HG03196 (cell line): Measurements from ENCODE around the gene MAS1L.

ENCODE experiments used
- ATAC-seq: cut with Tn5 transposase; IDR thresholded peaks from one replicate; pipeline ENCODE4 v1.9.1; 2021; ENCODE audit not compliant: unreplicated experiment

MAS1L gene, protein sequence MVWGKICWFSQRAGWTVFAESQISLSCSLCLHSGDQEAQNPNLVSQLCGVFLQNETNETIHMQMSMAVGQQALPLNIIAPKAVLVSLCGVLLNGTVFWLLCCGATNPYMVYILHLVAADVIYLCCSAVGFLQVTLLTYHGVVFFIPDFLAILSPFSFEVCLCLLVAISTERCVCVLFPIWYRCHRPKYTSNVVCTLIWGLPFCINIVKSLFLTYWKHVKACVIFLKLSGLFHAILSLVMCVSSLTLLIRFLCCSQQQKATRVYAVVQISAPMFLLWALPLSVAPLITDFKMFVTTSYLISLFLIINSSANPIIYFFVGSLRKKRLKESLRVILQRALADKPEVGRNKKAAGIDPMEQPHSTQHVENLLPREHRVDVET

GRCh38 chr6:29487660-29488059, at the start of gene MAS1L:
MAS1L (minus strand) TSS chr6:29487956; CDS start chr6:29487902, 54 bp downstream.
- no peak for ATAC-seq

DNA sequence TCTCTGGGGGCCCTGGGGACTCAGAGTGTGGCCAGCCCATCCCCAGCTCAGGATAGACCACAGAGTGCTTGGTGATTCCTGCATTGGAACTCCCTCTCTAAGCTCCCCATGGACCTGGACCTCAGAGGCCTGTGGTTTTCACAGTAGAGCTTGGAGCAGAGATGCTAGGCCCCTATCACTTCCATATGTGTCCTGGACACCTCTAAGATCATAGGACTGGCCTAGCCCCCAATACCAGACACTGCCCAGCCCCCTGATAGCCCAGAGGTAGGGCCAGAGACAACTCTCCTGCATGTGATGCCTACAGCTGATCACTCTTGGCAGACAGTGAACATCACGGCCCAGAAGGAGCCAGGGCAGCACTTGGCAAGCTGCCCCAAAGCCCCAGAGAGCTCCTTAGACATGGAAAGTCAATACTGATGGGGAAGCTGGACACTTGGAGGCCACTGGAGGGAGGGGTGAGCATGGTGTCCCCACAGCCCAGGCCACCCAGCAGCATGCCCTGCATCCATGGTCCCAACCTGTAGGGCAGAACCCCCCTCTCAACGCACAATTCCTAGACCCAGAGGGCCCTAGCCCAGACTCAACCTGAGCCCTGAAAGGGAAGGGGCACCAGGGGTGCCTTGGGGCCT, 44.7 kb upstream of the MAS1L start:
- ATAC-seq, result no peak

- no peak for ATAC-seq
Observed at GRCh38 chr6:29531668-29532067, 43.9 kb upstream of the MAS1L start.

GRCh38 chr6:29530671-29531310, 43.0 kb upstream of the MAS1L start:
- ATAC-seq, result no peak

DNA sequence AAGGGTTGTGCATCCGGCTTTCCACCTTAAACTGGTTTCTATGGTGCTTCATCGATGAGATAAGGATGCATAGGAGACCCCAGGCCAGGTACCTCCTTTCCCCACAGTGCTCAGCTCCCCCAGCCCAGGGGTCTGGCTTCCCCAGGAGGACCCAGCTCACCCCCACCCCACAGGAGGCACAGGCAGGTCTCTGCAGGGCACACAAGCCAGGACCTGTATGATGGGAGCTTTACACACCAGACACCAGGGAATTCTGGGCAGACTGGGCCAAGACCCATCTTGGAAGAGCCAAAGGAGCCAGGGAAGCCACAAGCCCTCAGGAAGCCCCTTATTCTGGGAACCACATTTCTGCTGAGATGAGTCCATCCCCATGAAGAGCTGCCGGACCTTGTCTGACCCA, 42.2 kb upstream of the MAS1L start:
- no peak for ATAC-seq

- ATAC-seq, result no peak
Observed at GRCh38 chr6:29528988-29529560, 41.3 kb upstream of the MAS1L start.

- no peak for ATAC-seq
Observed at GRCh38 chr6:29528300-29528931, 40.7 kb upstream of the MAS1L start.

DNA sequence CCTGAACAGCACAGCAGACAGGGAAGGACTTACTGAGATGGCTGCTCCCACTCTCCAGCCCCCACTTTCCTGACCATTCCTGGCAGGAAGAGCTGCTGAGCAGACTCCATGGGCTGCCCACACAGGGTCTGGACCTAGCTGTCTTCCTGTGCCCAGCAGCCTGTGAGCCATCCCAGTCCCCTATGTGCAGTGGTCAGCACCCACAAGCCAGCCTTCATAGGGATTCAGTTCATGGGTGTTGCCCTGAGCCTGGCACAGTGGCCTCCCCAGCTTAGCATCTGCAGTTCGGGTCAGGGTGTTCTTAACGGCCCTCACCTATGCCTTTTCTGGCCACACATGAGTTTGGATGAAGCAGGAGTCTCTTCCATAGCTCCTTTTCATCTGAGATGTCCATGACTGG, 39.8 kb upstream of the MAS1L start:
- no peak for ATAC-seq

DNA sequence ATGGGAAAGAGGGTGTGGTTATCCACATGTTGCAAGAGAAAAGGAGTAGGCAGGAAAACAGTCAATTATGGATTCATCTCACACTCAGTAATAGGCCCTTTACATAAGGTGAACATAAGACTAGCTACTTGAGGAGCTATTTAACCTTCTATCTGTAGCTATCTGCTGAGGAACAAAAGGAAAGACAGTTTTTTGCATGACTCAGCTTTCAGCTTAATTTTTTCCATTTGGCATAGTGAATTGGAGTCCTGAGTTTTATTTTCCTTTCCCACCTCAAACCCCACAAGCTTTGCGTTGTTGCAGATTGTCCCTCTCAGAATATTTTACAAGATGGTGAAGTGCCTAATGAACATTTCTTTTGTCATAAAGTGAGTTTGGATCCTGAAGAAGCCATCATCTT, 39.4 kb upstream of the MAS1L start:
- no peak for ATAC-seq

GRCh38 chr6:29525311-29525639, 37.5 kb upstream of the MAS1L start:
- ATAC-seq, result no peak

DNA sequence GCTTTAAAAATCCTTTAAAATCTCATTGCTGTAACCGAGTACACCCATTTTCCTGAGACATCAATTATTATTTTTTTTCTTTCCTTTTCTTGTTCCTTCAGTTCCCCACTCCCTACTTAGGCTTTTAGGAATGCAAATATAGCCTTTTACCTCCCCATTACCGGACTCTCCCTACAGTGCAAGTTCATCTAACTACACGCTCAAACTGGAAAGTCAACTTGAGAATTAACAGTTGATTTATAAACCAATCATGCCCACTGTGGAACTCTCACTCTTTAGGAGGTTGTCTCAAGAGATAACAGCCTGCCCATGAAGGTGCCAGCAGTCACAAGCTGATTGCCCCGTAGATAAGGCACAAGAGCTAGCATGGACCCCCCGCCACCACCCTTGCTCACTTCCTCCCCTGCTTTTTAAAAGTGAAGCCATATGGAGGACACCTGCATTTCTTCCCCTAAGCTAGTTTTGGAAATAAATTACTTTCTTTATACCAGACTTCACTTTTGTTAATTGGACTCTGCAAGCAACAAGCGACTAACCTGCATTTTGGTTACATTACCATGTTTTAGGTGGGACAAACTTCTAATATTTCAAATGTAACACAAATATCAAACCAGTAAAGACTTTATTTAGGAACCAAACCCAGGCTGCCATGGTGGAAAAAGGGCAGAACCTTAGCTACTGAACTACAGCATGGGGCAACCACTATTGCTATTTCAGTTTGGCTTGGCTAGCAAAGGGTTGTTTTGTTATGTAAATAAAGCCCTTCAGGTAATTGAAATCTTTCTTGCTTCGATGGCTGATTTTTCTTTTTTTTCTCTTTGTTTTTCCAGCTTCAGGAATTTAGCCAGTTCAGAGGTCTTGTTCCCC, 36.9 kb upstream of the MAS1L start:
- ATAC-seq, result no peak

- ATAC-seq, result no peak
Observed at GRCh38 chr6:29524044-29524443, 36.3 kb upstream of the MAS1L start.

GRCh38 chr6:29522227-29522626, 34.5 kb upstream of the MAS1L start:
- ATAC-seq, result no peak

- ATAC-seq, result no peak
Observed at GRCh38 chr6:29521006-29521680, 33.4 kb upstream of the MAS1L start.

DNA sequence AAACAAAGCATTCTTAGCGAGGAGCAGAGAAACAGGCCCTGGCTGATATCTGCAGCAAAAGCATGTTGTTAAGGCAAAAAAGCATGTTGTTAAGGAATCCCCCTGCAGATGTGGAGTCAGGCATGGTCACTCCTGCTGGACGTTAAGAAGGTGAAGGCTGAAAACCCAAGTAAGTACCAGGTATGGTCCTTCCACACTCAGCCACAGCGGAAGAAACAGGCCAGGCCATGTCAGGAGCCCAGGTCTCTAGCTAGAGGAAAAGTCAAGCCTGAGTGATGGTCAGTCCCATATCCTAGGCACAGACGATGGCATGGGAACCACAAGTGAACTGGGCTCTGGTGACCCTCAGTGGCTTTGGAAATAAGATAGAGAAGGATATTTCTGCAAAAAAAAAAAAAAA, 32.5 kb upstream of the MAS1L start:
- ATAC-seq, result no peak

- no peak for ATAC-seq
Observed at GRCh38 chr6:29519291-29520010, 31.7 kb upstream of the MAS1L start.

DNA sequence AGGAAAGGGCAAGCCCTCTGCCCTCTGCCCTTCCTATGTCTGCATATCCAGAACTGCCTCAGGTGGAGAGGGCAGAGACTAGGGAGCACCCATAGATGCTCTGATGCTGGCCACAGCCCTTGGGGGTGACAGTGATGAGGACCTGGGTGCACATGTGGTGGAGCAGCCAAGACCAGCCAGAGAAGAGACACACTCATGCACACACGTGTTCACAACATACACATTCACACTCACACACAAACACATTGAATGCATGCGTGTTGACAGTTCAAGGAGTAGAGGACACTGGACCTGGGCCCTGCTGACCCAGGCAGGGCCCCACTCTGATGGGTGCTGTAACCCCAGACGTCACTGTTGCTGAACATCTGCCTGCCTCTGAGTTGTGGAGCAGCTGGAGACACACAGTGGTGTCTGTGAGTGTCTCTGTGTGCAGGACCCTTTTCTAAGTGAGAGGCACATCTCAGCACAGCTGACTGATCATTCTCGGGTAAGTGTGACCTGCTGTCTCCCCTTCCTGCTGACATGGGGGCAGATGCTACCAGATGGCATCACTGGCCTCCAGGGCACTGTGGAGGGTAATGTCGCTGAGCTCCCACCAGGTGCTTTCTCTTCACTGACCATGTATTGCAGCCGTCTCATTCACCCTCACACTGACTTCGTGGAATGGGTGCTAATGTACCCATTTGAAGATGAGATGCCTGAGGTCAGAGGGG, 30.1 kb upstream of the MAS1L start:
- ATAC-seq, result no peak

- no peak for ATAC-seq
Observed at GRCh38 chr6:29517245-29517644, 29.5 kb upstream of the MAS1L start.

- ATAC-seq, result peak; percentile 49
Observed at GRCh38 chr6:29516108-29516507, 28.4 kb upstream of the MAS1L start.
